Activated CD4-positive, CD25-positive, alpha-beta regulatory T cell treated with anti-CD3 and anti-CD28 coated beads, Interleukin-2, amount 50 U/mL, for 72 hours (primary cell): Measurements from ENCODE around the gene PPHLN1.

Experiments
- DNase-seq: peaks from one replicate; pipeline ENCODE4 v3.0.0; 2021

PPHLN1 gene

GRCh38 chr12:42325653-42326474, at the start of gene PPHLN1, which contains the start of gene ZCRB1:
Gene PPHLN1 (plus strand): TSS chr12:42326167. CDS start chr12:42335903, 9,736 bp downstream.
Gene ZCRB1 (minus strand): TSS chr12:42326094. CDS start chr12:42324102, 1,992 bp downstream.
- DNase-seq: peak; percentile 78

DNA sequence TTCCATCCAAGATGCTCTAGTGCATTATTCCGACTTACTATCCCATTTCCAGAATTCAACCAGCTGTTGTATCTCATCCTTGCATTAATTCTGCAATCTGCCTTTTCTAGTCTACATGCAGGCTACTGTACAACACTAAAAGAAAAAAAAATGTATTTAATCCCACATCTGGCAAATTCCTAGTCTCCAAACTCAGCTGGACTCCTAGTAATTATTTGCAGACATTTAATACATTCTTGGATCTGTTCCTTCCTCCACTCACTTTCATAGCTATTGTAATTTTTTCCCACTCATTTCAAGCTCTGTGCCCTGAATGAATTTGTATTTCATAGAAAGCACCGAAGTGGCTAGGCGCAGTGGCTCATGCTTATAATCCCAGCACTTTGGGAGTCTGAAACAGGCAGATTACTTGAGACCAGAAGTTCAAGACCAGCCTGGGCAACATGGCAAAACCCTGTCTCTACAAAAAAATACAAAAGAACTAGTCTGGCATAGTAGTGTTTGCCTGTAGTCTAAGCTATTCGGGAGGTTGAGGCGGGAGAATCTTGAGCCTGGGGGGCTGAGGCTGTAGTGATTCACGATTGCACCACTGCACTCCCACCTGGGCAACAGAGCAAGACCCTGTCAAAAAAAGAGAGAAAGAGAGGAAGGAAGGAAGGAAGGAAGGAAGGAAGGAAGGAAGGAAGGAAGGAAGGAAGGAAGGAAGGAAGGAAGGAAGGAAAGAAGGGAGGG, 48.4 kb upstream of the PPHLN1 start:
- DNase-seq: no peak

DNA sequence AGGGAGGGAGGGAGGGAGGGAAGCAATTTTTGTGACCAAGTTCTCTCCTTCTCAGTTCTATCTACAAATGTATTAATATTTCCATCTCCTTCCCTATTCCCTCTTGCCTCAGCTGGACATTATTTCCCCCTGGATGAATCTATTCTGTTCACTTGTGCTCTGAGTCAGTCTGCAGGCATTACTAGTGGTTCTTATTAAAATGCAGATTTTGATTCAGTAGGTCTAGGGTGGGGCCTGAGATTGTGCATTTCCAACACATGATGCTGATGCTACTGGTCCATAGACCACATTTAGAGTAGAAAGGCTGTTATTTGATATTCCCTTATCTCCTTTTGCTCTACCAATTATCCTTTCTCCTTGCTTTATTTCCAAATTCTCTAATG, 47.8 kb upstream of the PPHLN1 start:
- DNase-seq: no peak

DNA sequence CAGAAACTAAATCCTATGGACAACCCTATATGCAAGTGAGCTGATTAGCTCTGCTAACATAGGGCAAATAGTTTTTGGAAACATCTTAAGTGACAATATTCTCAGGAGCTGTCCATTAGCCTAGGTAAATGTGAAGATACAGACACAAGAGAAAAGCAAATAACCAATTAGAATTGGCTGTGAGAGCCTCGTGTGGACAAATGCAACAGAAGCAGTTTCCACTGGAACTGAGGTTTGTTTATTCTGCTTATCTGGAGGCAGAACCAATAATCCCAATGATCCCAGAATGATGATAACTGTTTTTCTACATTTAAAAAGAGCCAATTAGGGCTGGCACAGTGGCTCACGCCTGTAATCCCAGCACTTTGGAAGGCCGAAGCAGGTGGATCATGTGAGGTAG, 44.7 kb upstream of the PPHLN1 start:
- no peak for DNase-seq

GRCh38 chr12:42281844-42282243, 44.1 kb upstream of the PPHLN1 start:
- no peak for DNase-seq

DNA sequence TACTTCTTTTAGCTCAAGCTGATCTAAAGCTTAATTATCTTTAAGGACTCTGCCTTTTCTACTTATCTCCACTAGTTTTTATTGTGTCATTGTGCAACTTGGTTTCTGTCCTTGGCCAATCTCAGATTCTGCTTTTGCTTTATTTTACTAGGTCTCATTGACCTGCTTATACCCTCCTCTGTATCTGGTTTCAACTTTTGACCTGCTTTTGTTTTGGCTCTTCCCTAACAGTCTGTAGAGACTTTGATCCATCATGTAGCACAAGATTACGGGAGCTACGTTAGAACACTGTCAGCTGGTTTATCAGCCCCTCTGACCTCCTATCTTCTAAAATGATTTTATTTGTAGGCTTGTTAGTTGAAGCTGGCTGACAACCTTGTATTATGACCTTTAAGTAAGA, 43.7 kb upstream of the PPHLN1 start:
- DNase-seq: no peak

DNA sequence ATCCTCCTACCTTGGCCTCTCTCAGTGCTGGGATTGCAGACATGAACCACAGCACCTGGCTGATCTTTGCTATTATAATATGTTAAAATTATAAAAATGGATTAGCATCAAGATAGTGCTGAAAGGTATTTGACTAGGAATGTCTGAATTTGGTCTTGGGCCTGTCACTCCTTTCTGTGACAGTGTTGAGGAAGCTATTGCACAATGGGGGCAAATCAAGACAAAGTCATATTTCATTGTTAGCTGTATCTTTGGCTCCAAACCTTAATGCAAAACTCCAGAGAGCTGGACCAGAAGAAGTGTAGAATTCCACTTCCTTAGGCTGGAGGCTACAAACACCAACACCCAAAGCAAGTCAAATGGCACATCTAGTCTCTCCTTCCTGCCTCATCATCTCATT, 42.2 kb upstream of the PPHLN1 start:
- DNase-seq: no peak

DNA sequence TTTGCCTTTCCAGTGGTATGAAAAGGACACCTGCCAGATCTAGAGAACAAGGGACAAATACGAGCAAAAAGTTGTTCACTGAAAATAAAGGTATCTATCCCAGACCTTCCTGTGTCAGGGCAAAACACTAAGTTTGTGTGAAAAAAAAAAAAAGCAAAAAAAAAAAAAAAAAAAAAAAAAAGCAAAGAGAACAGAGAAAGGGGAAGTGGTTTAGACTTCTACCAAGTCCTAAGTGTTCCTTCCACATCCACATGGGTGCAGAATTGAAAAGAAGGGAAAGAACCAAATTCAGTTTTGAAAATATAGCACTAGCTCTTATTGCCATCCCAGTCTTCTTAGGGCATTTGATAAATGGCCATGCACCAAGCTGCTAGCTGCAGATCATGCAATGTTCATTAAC, 41.8 kb upstream of the PPHLN1 start:
- no peak for DNase-seq

GRCh38 chr12:42284876-42285275, 41.1 kb upstream of the PPHLN1 start:
- no peak for DNase-seq

GRCh38 chr12:42285431-42285830, 40.5 kb upstream of the PPHLN1 start:
- DNase-seq: no peak

DNA sequence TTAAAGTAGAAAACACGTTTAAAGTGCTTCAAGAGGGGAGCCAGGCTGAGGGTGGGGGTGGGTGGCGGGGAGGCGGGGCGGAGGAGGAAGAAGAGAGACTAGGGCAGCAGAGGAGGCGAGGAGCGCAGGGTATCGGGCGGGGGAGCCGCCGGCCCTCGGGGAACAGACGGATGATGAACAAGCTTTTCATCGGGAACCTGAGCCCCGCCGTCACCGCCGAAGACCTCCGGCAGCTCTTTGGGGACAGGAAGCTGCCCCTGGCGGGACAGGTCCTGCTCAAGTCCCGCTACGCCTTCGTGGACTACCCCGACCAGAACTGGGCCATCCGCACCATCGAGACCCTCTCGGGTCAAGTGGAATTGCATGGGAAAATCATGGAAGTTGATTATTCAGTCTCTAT, 39.2 kb upstream of the PPHLN1 start:
- DNase-seq: no peak

GRCh38 chr12:42288544-42288943, 37.4 kb upstream of the PPHLN1 start:
- DNase-seq: no peak

- DNase-seq: no peak
These were observed 34.3 kb upstream of the PPHLN1 start for GRCh38 chr12:42291680-42292079.

DNA sequence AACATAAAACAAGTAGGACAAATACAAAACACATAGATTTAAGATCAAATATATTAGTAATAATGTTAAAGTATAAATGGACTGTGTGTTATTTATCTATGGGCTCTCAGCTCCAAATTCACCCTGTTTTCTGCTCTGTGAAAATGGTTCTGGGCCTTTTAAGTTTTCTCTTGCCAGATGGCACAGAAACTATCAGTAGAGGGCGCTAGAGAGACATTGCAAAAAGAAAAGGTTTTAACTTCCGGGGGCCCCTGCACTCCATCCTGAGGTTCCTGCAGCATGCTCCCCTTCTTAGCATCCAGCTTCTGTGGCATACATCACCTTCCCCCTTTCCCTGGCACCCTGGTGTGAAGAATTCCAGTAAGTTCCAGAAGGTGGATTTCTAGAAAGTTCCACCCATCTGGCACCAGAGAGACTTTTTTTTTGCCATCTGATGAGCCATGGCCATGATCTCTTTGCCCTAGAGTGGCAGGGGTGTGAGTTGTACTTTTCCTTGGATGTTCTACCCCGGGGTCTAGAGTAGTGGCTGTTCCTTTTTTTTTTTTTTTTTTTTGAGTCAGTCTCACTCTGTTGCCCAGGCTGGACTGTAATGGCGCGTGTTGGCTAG, 29.4 kb upstream of the PPHLN1 start:
- no peak for DNase-seq

DNA sequence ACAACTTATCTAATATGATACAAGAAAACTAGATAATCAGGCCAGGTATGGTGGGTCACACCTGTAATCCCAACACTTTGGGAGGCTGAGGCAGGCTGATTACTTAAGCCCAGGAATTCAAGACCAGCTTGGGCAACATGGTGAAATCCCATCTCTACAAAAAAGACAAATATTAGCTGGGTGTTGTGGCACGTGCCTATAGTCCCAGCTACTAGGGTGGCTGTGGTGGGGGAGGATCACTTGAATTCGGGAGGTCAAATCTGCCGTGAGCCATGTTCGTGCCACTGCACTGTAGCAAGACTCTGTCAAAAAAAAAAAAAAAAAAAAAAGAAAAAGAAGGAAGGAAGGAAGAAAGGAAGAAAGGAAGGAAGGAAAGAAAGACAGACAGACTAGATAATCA, 27.1 kb upstream of the PPHLN1 start:
- no peak for DNase-seq

- DNase-seq: no peak
These were observed 26.3 kb upstream of the PPHLN1 start for GRCh38 chr12:42299392-42300308.

GRCh38 chr12:42306297-42306696, 19.7 kb upstream of the PPHLN1 start:
- DNase-seq: no peak

GRCh38 chr12:42308390-42308789, 17.6 kb upstream of the PPHLN1 start:
- DNase-seq: no peak

GRCh38 chr12:42309996-42310395, 16.0 kb upstream of the PPHLN1 start:
- DNase-seq: no peak

GRCh38 chr12:42315108-42315507, 10.9 kb upstream of the PPHLN1 start:
- no peak for DNase-seq

GRCh38 chr12:42320796-42321195, 5.2 kb upstream of the PPHLN1 start:
- DNase-seq: no peak

- DNase-seq: no peak
These were observed 3.4 kb upstream of the PPHLN1 start for GRCh38 chr12:42322567-42322966.

DNA sequence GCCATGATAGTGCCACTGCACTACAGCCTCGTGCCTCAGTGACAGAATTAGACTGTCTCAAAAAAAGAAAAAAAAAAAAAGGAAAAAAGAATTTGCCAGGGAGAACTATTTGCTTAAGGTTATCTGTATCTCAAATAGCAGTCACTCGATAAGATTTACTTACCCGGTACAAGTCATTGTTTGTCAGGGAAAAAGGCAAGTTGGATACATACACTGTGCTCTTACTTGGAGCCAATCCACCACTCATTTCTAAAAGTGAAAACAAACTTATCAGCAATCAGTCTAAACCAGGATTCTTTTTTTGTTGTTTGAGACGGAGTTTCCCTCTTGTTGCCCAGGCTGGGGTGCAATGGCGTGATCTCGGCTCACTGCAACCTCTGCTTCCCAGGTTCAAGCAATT, 2.1 kb upstream of the PPHLN1 start:
- no peak for DNase-seq
